K562 (cell line): ENCODE data around the gene TRIM3. TPM values are rescaled to one million over a fixed set of nuclear protein-coding genes. Genes with fewer than 3 reads are reported as not detected.

Source experiments
- ATAC-seq: fragments of 200-7000 bp; cut with Tn5 transposase; 3 replicates; pipeline ENCODE4 v1.9.1; 2020; ENCODE audit warnings: moderate library complexity
- BruUV-seq: library from RNA; stranded (reverse); fragments of 400-500 nt; replicated peaks from 2 replicates; lab custom pipeline; 2021; lab: Mats Ljungman, UMichigan
- CTCF ChIA-PET: fragments of 300-600 bp; formaldehyde crosslinking; extraction: SDS; loops from one replicate; lab custom pipeline; 2021; ENCODE audit warnings: low intra/inter-chr PET ratio; lab: Yijun Ruan, JAX
- POLR2A ChIA-PET: fragments of 300-600, 350-650 bp; sonication (Branson Sonifier 250); formaldehyde crosslinking; extraction: SDS; loops from one replicate; lab custom pipeline; 2021; ENCODE audit warnings: antibody characterized with exemption, inconsistent platforms; lab: Yijun Ruan, JAX
- DNase-seq, 4 experiments: peaks; one replicate each; pipeline versions ENCODE4 v3.0.0 to v3.0.0-alpha.2; 2011 to 2018; ENCODE audit warnings: low spot score in 3 of 4, mixed read lengths in 3 of 4; ENCODE audit errors: extremely low read depth in 1 of 4
- FAIRE-seq: peaks from 2 replicates; lab custom pipeline; 2011; peaks lifted over from hg19 to GRCh38; lab: Jason Lieb, UNC
- H2AFZ ChIP-seq: 2 replicates; pipeline ENCODE4 v1.6.0; 2011; ENCODE audit warnings: low read depth, low read length, control low read depth, inconsistent platforms
- H3K27ac ChIP-seq: fragments of 200-600 bp; 3 replicates; pipeline ENCODE4 v1.8.0; 2011; ENCODE audit warnings: low read depth, mild to moderate bottlenecking, control low read depth, inconsistent platforms, low read length, moderate library complexity, mixed read lengths; ENCODE audit errors: extremely low read depth
- H3K27me3 ChIP-seq, 2 experiments: fragments of 300-600 bp in 1 of 2; 2 replicates in 1 of 2; 3 replicates in 1 of 2; pipeline versions ENCODE4 v1.6.0 to v1.8.0; 2011; ENCODE audit warnings: inconsistent platforms in 2 of 2, low read length in 2 of 2, mild to moderate bottlenecking in 1 of 2, mixed read lengths in 1 of 2, moderate library complexity in 1 of 2; ENCODE audit not compliant: control insufficient read depth in 2 of 2, insufficient read depth in 2 of 2
- H3K36me3 ChIP-seq: fragments of 300-600 bp; 3 replicates; pipeline ENCODE4 v1.8.0; 2011; ENCODE audit warnings: mild to moderate bottlenecking, low read length, inconsistent platforms; ENCODE audit not compliant: control insufficient read depth, insufficient read depth
- H3K4me1 ChIP-seq, 2 experiments: fragments of 200-600 bp in 1 of 2; replicated peaks in 1 of 2; 2 replicates in 1 of 2; 3 replicates in 1 of 2; pipeline versions ENCODE4 v1.5.1 to v1.8.0; 2011; ENCODE audit warnings: inconsistent platforms in 2 of 2, low read length in 2 of 2, mild to moderate bottlenecking in 1 of 2, mixed read lengths in 1 of 2, moderate library complexity in 1 of 2; ENCODE audit not compliant: control insufficient read depth in 2 of 2, insufficient read depth in 2 of 2
- H3K4me2 ChIP-seq: 2 replicates; pipeline ENCODE4 v1.6.1; 2011; ENCODE audit warnings: low read length, control low read depth, inconsistent platforms, mixed read lengths; ENCODE audit not compliant: insufficient read depth
- H3K4me3 ChIP-seq: fragments of 200-600 bp; sonication (generic), shearing (Covaris generic); 2 replicates; pipeline ENCODE4 v1.5.1; 2016; ENCODE audit warnings: control low read depth, inconsistent platforms
- H3K79me2 ChIP-seq: fragments of 200-600 bp; 3 replicates; pipeline ENCODE4 v1.8.0; 2011; ENCODE audit warnings: low read length, inconsistent platforms; ENCODE audit not compliant: control insufficient read depth, insufficient read depth
- H3K9ac ChIP-seq, 2 experiments: 2 replicates each; pipeline versions ENCODE4 v1.6.0 to v1.6.1; 2011; ENCODE audit warnings: low read depth in 2 of 2, low read length in 2 of 2, control low read depth in 1 of 2, inconsistent platforms in 1 of 2, mild to moderate bottlenecking in 1 of 2, mixed read lengths in 1 of 2; ENCODE audit not compliant: insufficient read depth in 1 of 2
- H3K9me1 ChIP-seq: one replicate; pipeline ENCODE4 v1.6.0; 2011; ENCODE audit warnings: inconsistent platforms, mild to moderate bottlenecking, low read length, moderate library complexity; ENCODE audit not compliant: control insufficient read depth, insufficient read depth
- H3K9me3 ChIP-seq: replicated peaks from 2 replicates; pipeline ENCODE4 v1.5.1; 2011; ENCODE audit warnings: low read depth, low read length, inconsistent platforms; ENCODE audit not compliant: control insufficient read depth, insufficient read depth
- H4K20me1 ChIP-seq: replicated peaks from 2 replicates; pipeline ENCODE4 v1.6.1; 2011; ENCODE audit warnings: low read length, inconsistent platforms, mixed read lengths; ENCODE audit not compliant: control insufficient read depth, insufficient read depth
- CGGBP1 ChIP-seq: fragments of 250-450 bp; sonication (Bioruptor Pico); IDR thresholded peaks from 2 replicates; pipeline ENCODE4 v1.9.0; 2021; ENCODE audit warnings: mild to moderate bottlenecking
- EWSR1 ChIP-seq: fragments of 450-650 bp; IDR thresholded peaks from 2 replicates; pipeline ENCODE4 v1.6.1; 2018; ENCODE audit warnings: borderline replicate concordance, mild to moderate bottlenecking, low read depth, moderate library complexity; ENCODE audit not compliant: partially characterized antibody
- FOXK2 ChIP-seq, 2 experiments: fragments of 450-650 bp; IDR thresholded peaks in 1 of 2; conservative IDR thresholded peaks in 1 of 2; 2 replicates each; pipeline ENCODE4 v1.6.1; 2016; ENCODE audit warnings: low read depth in 2 of 2, mild to moderate bottlenecking in 1 of 2
- HMG20B ChIP-seq: fragments of 250-450 bp; sonication (Bioruptor Pico); IDR thresholded peaks from 2 replicates; pipeline ENCODE4 v1.5.0; 2021; ENCODE audit warnings: mild to moderate bottlenecking
- HOMEZ ChIP-seq: fragments of 250-450 bp; sonication (Bioruptor Pico); IDR thresholded peaks from 2 replicates; pipeline ENCODE4 v1.4.0; 2020; ENCODE audit warnings: mild to moderate bottlenecking, moderate library complexity
- JUNB ChIP-seq: fragments of 450-650 bp; formaldehyde crosslinking; conservative IDR thresholded peaks from 2 replicates; pipeline ENCODE4 v1.4.0; 2020; ENCODE audit warnings: mild to moderate bottlenecking
- LEF1 ChIP-seq: fragments of 450-650 bp; IDR thresholded peaks from 2 replicates; pipeline ENCODE4 v1.6.1; 2016; ENCODE audit warnings: mild to moderate bottlenecking
- MAFG ChIP-seq: fragments of 450-650 bp; conservative IDR thresholded peaks from 2 replicates; pipeline ENCODE4 v1.6.1; 2016; ENCODE audit warnings: missing genetic modification characterization, missing compliant biosample characterization
- NELFE ChIP-seq: IDR thresholded peaks from 2 replicates; pipeline ENCODE4 v1.6.1; 2011; ENCODE audit warnings: mild to moderate bottlenecking; ENCODE audit not compliant: insufficient read depth, insufficient read length
- NFIX ChIP-seq: fragments of 250-450 bp; sonication (Bioruptor Pico); IDR thresholded peaks from 2 replicates; pipeline ENCODE4 v1.4.0; 2020; ENCODE audit warnings: low read depth, mild to moderate bottlenecking, moderate library complexity
- RAD51 ChIP-seq: fragments of 450-650 bp; IDR thresholded peaks from 2 replicates; pipeline ENCODE4 v1.7.1; 2016; ENCODE audit warnings: low read depth, mild to moderate bottlenecking, borderline replicate concordance
- ZBTB9 ChIP-seq: fragments of 450-650 bp; formaldehyde crosslinking; IDR thresholded peaks from 2 replicates; pipeline ENCODE4 v1.4.0; 2020; ENCODE audit warnings: mild to moderate bottlenecking, moderate library complexity
- ZNF764 ChIP-seq: fragments of 250-450 bp; sonication (Bioruptor Pico); IDR thresholded peaks from 2 replicates; pipeline ENCODE4 v1.4.0; 2020; ENCODE audit warnings: low read depth, mild to moderate bottlenecking, moderate library complexity
- WGBS: fragments of 100-300 bp; shearing (Covaris generic); methylation state at CpG from one replicate; pipeline ENCODE4 v1.1.6; 2016; ENCODE audit warnings: low coverage, mixed read lengths; ENCODE audit not compliant: insufficient coverage; ENCODE audit errors: missing lambda C conversion rate; 5-methylcytosine and 5-hydroxymethylcytosine counted together
- in situ Hi-C: fragments of 300-500 bp; cut with MboI; formaldehyde crosslinking; loops from 4 replicates; pipeline ENCODE4 v1.15.0; 2018; ENCODE audit warnings: inconsistent platforms, mixed read lengths
- intact Hi-C: fragments of 100-400 bp; cut with micrococcal nuclease; formaldehyde crosslinking; loops from 2 replicates; pipeline ENCODE4 v1.14.2; 2022
- polyA plus RNA-seq, 8 experiments: library from polyadenylated mRNA; depleted of rRNA in 4 of 8; stranded (reverse) in 5 of 8; unstranded in 3 of 8; fragments of >200 nt; fragmentation: Nextera tagmentation in 2 of 8; fragmentation: Illumina TruSeq in 1 of 8; extraction: Ambion mirVana in 2 of 8; extraction: Trizol in 1 of 8; gene quantifications; 2 replicates each; pipeline versions ENCODE4 v1.2.1 to v1.2.3, GENCODE V29; 2011 to 2014; ENCODE audit warnings: inconsistent platforms in 1 of 8, missing spikeins in 1 of 8
- total RNA-seq, 7 experiments: library from RNA; depleted of rRNA in 6 of 7; stranded (reverse); fragments of >200 nt in 6 of 7; fragmentation: Illumina TruSeq in 2 of 7; extraction: Trizol in 2 of 7; gene quantifications; 2 replicates each; pipeline versions ENCODE4 v1.2.1 to v1.2.3, GENCODE V29; 2011 to 2021; ENCODE audit warnings: low replicate concordance in 1 of 7
- TF ChIP-seq, protein P1 (sequence below): fragments of 250-450 bp; sonication (Bioruptor Pico); IDR thresholded peaks from 2 replicates; pipeline ENCODE4 v1.5.0; 2022; ENCODE audit warnings: mild to moderate bottlenecking

TRIM3 gene
- total and polyA plus RNA-seq, 9 of the 15 experiments (the other 6 are each of a cell fraction or from before 2014, with no cell fraction given), result 0.45 to 9.2 (median 4.7) TPM

- H3K4me1 ChIP-seq, result peaks cover 6 to 8% of the 10 kb centered on the region in 2 experiments; a peak in 3 of 5 replicates
- 49% methylated on average over 3 of the region's 3 CpGs for WGBS
- POLR2A ChIA-PET, result interaction anchor here (2.7 kb wide), 1 partner anchor 10 kb away, joined by 16 read pairs; no protein-coding TSS in a partner anchor
- H3K9me3 ChIP-seq, result no peaks in the 10 kb centered on the region
- H3K4me2 ChIP-seq, result no peak overlapping the region
- H3K27ac ChIP-seq, result no peak overlapping the region
- TF ChIP-seq HMG20B (CRISPR knock-in tag) (no peak), LEF1 (no peak), HOMEZ (CRISPR knock-in tag) (no peak), ZNF764 (CRISPR knock-in tag) (no peak), MAFG (tag) (no peak), CGGBP1 (no peak), FOXK2 (conservative IDR thresholded peaks at IDR 0.05 in 1 of 2, IDR thresholded peaks at IDR 0.05 in 1 of 2; ENCODE audit: low read depth in 2 of 2) (no peak), NFIX (CRISPR knock-in tag) (no peak), JUNB (no peak), EWSR1 (no peak), ZBTB9 (CRISPR knock-in tag) (no peak), RAD51 (no peak), NELFE (no peak)
- TF ChIP-seq, protein P1, sequence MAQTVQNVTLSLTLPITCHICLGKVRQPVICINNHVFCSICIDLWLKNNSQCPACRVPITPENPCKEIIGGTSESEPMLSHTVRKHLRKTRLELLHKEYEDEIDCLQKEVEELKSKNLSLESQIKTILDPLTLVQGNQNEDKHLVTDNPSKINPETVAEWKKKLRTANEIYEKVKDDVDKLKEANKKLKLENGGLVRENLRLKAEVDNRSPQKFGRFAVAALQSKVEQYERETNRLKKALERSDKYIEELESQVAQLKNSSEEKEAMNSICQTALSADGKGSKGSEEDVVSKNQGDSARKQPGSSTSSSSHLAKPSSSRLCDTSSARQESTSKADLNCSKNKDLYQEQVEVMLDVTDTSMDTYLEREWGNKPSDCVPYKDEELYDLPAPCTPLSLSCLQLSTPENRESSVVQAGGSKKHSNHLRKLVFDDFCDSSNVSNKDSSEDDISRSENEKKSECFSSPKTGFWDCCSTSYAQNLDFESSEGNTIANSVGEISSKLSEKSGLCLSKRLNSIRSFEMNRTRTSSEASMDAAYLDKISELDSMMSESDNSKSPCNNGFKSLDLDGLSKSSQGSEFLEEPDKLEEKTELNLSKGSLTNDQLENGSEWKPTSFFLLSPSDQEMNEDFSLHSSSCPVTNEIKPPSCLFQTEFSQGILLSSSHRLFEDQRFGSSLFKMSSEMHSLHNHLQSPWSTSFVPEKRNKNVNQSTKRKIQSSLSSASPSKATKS (CRISPR knock-in tag), result no peak
- in situ Hi-C loops, result no loop called here
- DNase-seq (no peak), ATAC-seq (no peak), FAIRE-seq (no peak)
- no peak overlapping the region for H3K9ac ChIP-seq
- no peaks in the 10 kb centered on the region for H4K20me1 ChIP-seq
- no peaks in the 10 kb centered on the region for H3K9me1 ChIP-seq
- H2AFZ ChIP-seq, result no peak overlapping the region
- H3K4me3 ChIP-seq, result no peak overlapping the region
- intact Hi-C loops, result no loop called here
- CTCF ChIA-PET, result interaction anchor here (1.0 kb wide), 1 partner anchor 219 kb away, joined by 3 read pairs; no protein-coding TSS in a partner anchor
- BruUV-seq, result no TSS peak
- H3K79me2 ChIP-seq, result peaks cover 37% of the 10 kb centered on the region
- peaks cover 78% of the 10 kb centered on the region for H3K36me3 ChIP-seq
- no peaks in the 10 kb centered on the region for H3K27me3 ChIP-seq
Measured at GRCh38 chr11:6485661-6486060, 11.9 kb upstream of the TRIM3 start.
